ENCODE results near the gene MRC1.

The MRC1 gene

GRCh38 chr10:17913604-17914003, 104.5 kb downstream of the MRC1 start:
- Histone ChIP-seq H2BK12ac (ENCODE audit: low read length) (no peak overlapping the region), H4K8ac (ENCODE audit: low read depth, low read length) (no peak overlapping the region), H3K4ac (ENCODE audit: low read depth, low read length) (no peak overlapping the region), H2BK120ac (ENCODE audit: insufficient read depth, low read length, poor library complexity) (no peak overlapping the region), H2AFZ (ENCODE audit: insufficient read depth, low read length, poor library complexity) (no peak overlapping the region), H3K4me3 (ENCODE audit: low read depth, low read length) (no peak overlapping the region), H3K23ac (ENCODE audit: low read length) (no peak overlapping the region), H3K18ac (ENCODE audit: low read length) (no peak overlapping the region), H3K27me3 (ENCODE audit: insufficient read depth, low read length) (no peaks in the 10 kb centered on the region), H3K27ac (ENCODE audit: low read depth, low read length) (no peak overlapping the region), H3K36me3 (ENCODE audit: control insufficient read depth in 1 of 2, insufficient read depth in 2 of 2, low read length in 2 of 2) (no peaks in the 10 kb centered on the region), H3K9me3 (ENCODE audit: insufficient read depth, low read depth, low read length) (no peaks in the 10 kb centered on the region), H3K79me2 (ENCODE audit: control insufficient read depth, insufficient read depth, low read length, poor library complexity) (no peaks in the 10 kb centered on the region), H3K14ac (ENCODE audit: low read length) (no peak overlapping the region), H4K91ac (ENCODE audit: low read depth, low read length) (no peak overlapping the region), H4K12ac (ENCODE audit: low read depth, low read length) (no peak overlapping the region), H2AK5ac (ENCODE audit: low read length) (no peak overlapping the region), H3K9ac (ENCODE audit: low read length) (no peak overlapping the region), H2BK5ac (ENCODE audit: low read depth, low read length, poor library complexity) (no peak overlapping the region), H3K79me1 (ENCODE audit: low read length) (no peaks in the 10 kb centered on the region), H3K4me2 (ENCODE audit: low read length) (no peak overlapping the region), H3K4me1 (ENCODE audit: control insufficient read depth in 1 of 2, insufficient read depth in 2 of 2, low read length in 2 of 2) (no peaks in the 10 kb centered on the region)
- WGBS (ENCODE audit: extremely low coverage, insufficient coverage, insufficient read length): no CpG with 5 or more reads among the region's 5 CpGs
- no peak for DNase-seq

GRCh38 chr10:17914169-17915045, 105.3 kb downstream of the MRC1 start:
- Histone ChIP-seq H3K36me3 (ENCODE audit: control insufficient read depth in 1 of 2, insufficient read depth in 2 of 2, low read length in 2 of 2) (no peaks in the 10 kb centered on the region), H2BK5ac (ENCODE audit: low read depth, low read length, poor library complexity) (no peak overlapping the region), H4K8ac (ENCODE audit: low read depth, low read length) (no peak overlapping the region), H3K18ac (ENCODE audit: low read length) (no peak overlapping the region), H3K14ac (ENCODE audit: low read length) (no peak overlapping the region), H3K27ac (ENCODE audit: low read depth, low read length) (no peak overlapping the region), H2BK12ac (ENCODE audit: low read length) (no peak overlapping the region), H3K79me2 (ENCODE audit: control insufficient read depth, insufficient read depth, low read length, poor library complexity) (no peaks in the 10 kb centered on the region), H2AK5ac (ENCODE audit: low read length) (no peak overlapping the region), H3K23ac (ENCODE audit: low read length) (no peak overlapping the region), H3K4me3 (ENCODE audit: low read depth, low read length) (no peak overlapping the region), H3K4ac (ENCODE audit: low read depth, low read length) (no peak overlapping the region), H3K4me2 (ENCODE audit: low read length) (no peak overlapping the region), H4K12ac (ENCODE audit: low read depth, low read length) (no peak overlapping the region), H3K9ac (ENCODE audit: low read length) (no peak overlapping the region), H3K9me3 (ENCODE audit: insufficient read depth, low read depth, low read length) (no peaks in the 10 kb centered on the region), H2BK120ac (ENCODE audit: insufficient read depth, low read length, poor library complexity) (no peak overlapping the region), H4K91ac (ENCODE audit: low read depth, low read length) (no peak overlapping the region), H3K27me3 (ENCODE audit: insufficient read depth, low read length) (no peaks in the 10 kb centered on the region), H2AFZ (ENCODE audit: insufficient read depth, low read length, poor library complexity) (no peak overlapping the region), H3K4me1 (ENCODE audit: control insufficient read depth in 1 of 2, insufficient read depth in 2 of 2, low read length in 2 of 2) (no peaks in the 10 kb centered on the region), H3K79me1 (ENCODE audit: low read length) (no peaks in the 10 kb centered on the region)
- WGBS (ENCODE audit: extremely low coverage, insufficient coverage, insufficient read length): no CpG with 5 or more reads among the region's 5 CpGs
- no peak for DNase-seq

GRCh38 chr10:17915181-17915580, 106.0 kb downstream of the MRC1 start:
- no peak overlapping the region for H3K23ac ChIP-seq (ENCODE audit: low read length)
- no peak overlapping the region for H3K4ac ChIP-seq (ENCODE audit: low read depth, low read length)
- H3K4me2 ChIP-seq (ENCODE audit: low read length): no peak overlapping the region
- no peak overlapping the region for H2AFZ ChIP-seq (ENCODE audit: insufficient read depth, low read length, poor library complexity)
- no peak overlapping the region for H2BK5ac ChIP-seq (ENCODE audit: low read depth, low read length, poor library complexity)
- no peaks in the 10 kb centered on the region for H3K79me2 ChIP-seq (ENCODE audit: control insufficient read depth, insufficient read depth, low read length, poor library complexity)
- no peak overlapping the region for H4K91ac ChIP-seq (ENCODE audit: low read depth, low read length)
- H3K4me3 ChIP-seq (ENCODE audit: low read depth, low read length): no peak overlapping the region
- H2BK12ac ChIP-seq (ENCODE audit: low read length): no peak overlapping the region
- H2AK5ac ChIP-seq (ENCODE audit: low read length): no peak overlapping the region
- H3K4me1 ChIP-seq (ENCODE audit: control insufficient read depth in 1 of 2, insufficient read depth in 2 of 2, low read length in 2 of 2): no peaks in the 10 kb centered on the region
- H3K79me1 ChIP-seq (ENCODE audit: low read length): no peaks in the 10 kb centered on the region
- WGBS (ENCODE audit: extremely low coverage, insufficient coverage, insufficient read length): no CpG with 5 or more reads among the region's 4 CpGs
- no peaks in the 10 kb centered on the region for H3K9me3 ChIP-seq (ENCODE audit: insufficient read depth, low read depth, low read length)
- H3K18ac ChIP-seq (ENCODE audit: low read length): no peak overlapping the region
- no peaks in the 10 kb centered on the region for H3K36me3 ChIP-seq (ENCODE audit: control insufficient read depth in 1 of 2, insufficient read depth in 2 of 2, low read length in 2 of 2)
- H4K8ac ChIP-seq (ENCODE audit: low read depth, low read length): no peak overlapping the region
- H3K27me3 ChIP-seq (ENCODE audit: insufficient read depth, low read length): no peaks in the 10 kb centered on the region
- H3K9ac ChIP-seq (ENCODE audit: low read length): no peak overlapping the region
- no peak for DNase-seq
- H2BK120ac ChIP-seq (ENCODE audit: insufficient read depth, low read length, poor library complexity): no peak overlapping the region
- H3K27ac ChIP-seq (ENCODE audit: low read depth, low read length): no peak overlapping the region
- no peak overlapping the region for H4K12ac ChIP-seq (ENCODE audit: low read depth, low read length)
- H3K14ac ChIP-seq (ENCODE audit: low read length): no peak overlapping the region

GRCh38 chr10:17918187-17918903, 109.2 kb downstream of the MRC1 start:
- no peak overlapping the region for H3K18ac ChIP-seq (ENCODE audit: low read length)
- H3K9ac ChIP-seq (ENCODE audit: low read length): no peak overlapping the region
- no peak overlapping the region for H4K91ac ChIP-seq (ENCODE audit: low read depth, low read length)
- no peak overlapping the region for H3K27ac ChIP-seq (ENCODE audit: low read depth, low read length)
- no peaks in the 10 kb centered on the region for H3K27me3 ChIP-seq (ENCODE audit: insufficient read depth, low read length)
- no peaks in the 10 kb centered on the region for H3K36me3 ChIP-seq (ENCODE audit: control insufficient read depth in 1 of 2, insufficient read depth in 2 of 2, low read length in 2 of 2)
- H3K4me3 ChIP-seq (ENCODE audit: low read depth, low read length): no peak overlapping the region
- no peak overlapping the region for H2AK5ac ChIP-seq (ENCODE audit: low read length)
- H2AFZ ChIP-seq (ENCODE audit: insufficient read depth, low read length, poor library complexity): no peak overlapping the region
- no peak overlapping the region for H4K8ac ChIP-seq (ENCODE audit: low read depth, low read length)
- no peaks in the 10 kb centered on the region for H3K79me2 ChIP-seq (ENCODE audit: control insufficient read depth, insufficient read depth, low read length, poor library complexity)
- no peak for DNase-seq
- H2BK5ac ChIP-seq (ENCODE audit: low read depth, low read length, poor library complexity): no peak overlapping the region
- no peak overlapping the region for H4K12ac ChIP-seq (ENCODE audit: low read depth, low read length)
- no peak overlapping the region for H3K23ac ChIP-seq (ENCODE audit: low read length)
- H3K4me2 ChIP-seq (ENCODE audit: low read length): no peak overlapping the region
- no peak overlapping the region for H3K4ac ChIP-seq (ENCODE audit: low read depth, low read length)
- no peak overlapping the region for H2BK12ac ChIP-seq (ENCODE audit: low read length)
- H3K4me1 ChIP-seq (ENCODE audit: control insufficient read depth in 1 of 2, insufficient read depth in 2 of 2, low read length in 2 of 2): no peaks in the 10 kb centered on the region
- WGBS (ENCODE audit: extremely low coverage, insufficient coverage, insufficient read length): no CpG with 5 or more reads among the region's 12 CpGs
- no peak overlapping the region for H2BK120ac ChIP-seq (ENCODE audit: insufficient read depth, low read length, poor library complexity)
- no peaks in the 10 kb centered on the region for H3K79me1 ChIP-seq (ENCODE audit: low read length)
- no peak overlapping the region for H3K14ac ChIP-seq (ENCODE audit: low read length)
- no peaks in the 10 kb centered on the region for H3K9me3 ChIP-seq (ENCODE audit: insufficient read depth, low read depth, low read length)

Measured in trophoblast cell (in vitro differentiated cells and primary cell).